Measurements from ENCODE around the gene VWF.
"Not testable (repeated sequence)": the region's sequence is repeated elsewhere in the genome, so short reads cannot be mapped to it uniquely, and the experiment has no call there.

VWF gene

GRCh38 chr12:6046511-6047180 lies 77.8 kb downstream of the VWF start:
- no peak for DNase-seq (ENCODE audit: low read depth)
- no peak overlapping the region for H3K4me3 ChIP-seq (ENCODE audit: low read depth, low read length)

GRCh38 chr12:6045438-6045837 lies 79.0 kb downstream of the VWF start:
- DNase-seq (ENCODE audit: low read depth): no peak
- no peak overlapping the region for H3K4me3 ChIP-seq (ENCODE audit: low read depth, low read length)

GRCh38 chr12:6044082-6044481 lies 80.4 kb downstream of the VWF start:
- DNase-seq (ENCODE audit: low read depth): no peak
- no peak overlapping the region for H3K4me3 ChIP-seq (ENCODE audit: low read depth, low read length)

GRCh38 chr12:6042446-6042845 lies 82.0 kb downstream of the VWF start:
- H3K4me3 ChIP-seq (ENCODE audit: low read depth, low read length): no peak overlapping the region
- no peak for DNase-seq (ENCODE audit: low read depth)

- no peak overlapping the region for H3K4me3 ChIP-seq (ENCODE audit: low read depth, low read length)
- DNase-seq (ENCODE audit: low read depth): no peak
Measured at GRCh38 chr12:6041891-6042290, 82.6 kb downstream of the VWF start.

- DNase-seq (ENCODE audit: low read depth): no peak
Measured at GRCh38 chr12:6040815-6041214, 83.7 kb downstream of the VWF start.

GRCh38 chr12:6039894-6040601 lies 84.4 kb downstream of the VWF start:
- no peak for DNase-seq (ENCODE audit: low read depth)
- H3K4me3 ChIP-seq (ENCODE audit: low read depth, low read length): no peak overlapping the region

More at GRCh38 chr12:6040815-6041214, 83.7 kb downstream of the VWF start:
- H3K4me3 ChIP-seq (ENCODE audit: low read depth, low read length): no peak overlapping the region

GRCh38 chr12:6038160-6038559 lies 86.3 kb downstream of the VWF start:
- DNase-seq (ENCODE audit: low read depth): no peak
- H3K4me3 ChIP-seq (ENCODE audit: low read depth, low read length): no peak overlapping the region

- no peak overlapping the region for H3K4me3 ChIP-seq (ENCODE audit: low read depth, low read length)
- no peak for DNase-seq (ENCODE audit: low read depth)
Measured at GRCh38 chr12:6037459-6037858, 87.0 kb downstream of the VWF start.

- no peak for DNase-seq (ENCODE audit: low read depth)
- H3K4me3 ChIP-seq (ENCODE audit: low read depth, low read length): no peak overlapping the region
Measured at GRCh38 chr12:6036509-6036908, 88.0 kb downstream of the VWF start.

GRCh38 chr12:6034596-6034995 lies 89.9 kb downstream of the VWF start:
- H3K4me3 ChIP-seq (ENCODE audit: low read depth, low read length): no peak overlapping the region
- no peak for DNase-seq (ENCODE audit: low read depth)

- no peak for DNase-seq (ENCODE audit: low read depth)
Measured at GRCh38 chr12:6033546-6033945, 90.9 kb downstream of the VWF start.

GRCh38 chr12:6032726-6033125 lies 91.7 kb downstream of the VWF start:
- no peak for DNase-seq (ENCODE audit: low read depth)

More at GRCh38 chr12:6033546-6033945, 90.9 kb downstream of the VWF start:
- H3K4me3 ChIP-seq (ENCODE audit: low read depth, low read length): no peak overlapping the region

GRCh38 chr12:6031001-6031400 lies 93.5 kb downstream of the VWF start:
- no peak for DNase-seq (ENCODE audit: low read depth)

More at GRCh38 chr12:6032726-6033125, 91.7 kb downstream of the VWF start:
- no peak overlapping the region for H3K4me3 ChIP-seq (ENCODE audit: low read depth, low read length)

GRCh38 chr12:6030081-6030480 lies 94.4 kb downstream of the VWF start:
- no peak overlapping the region for H3K4me3 ChIP-seq (ENCODE audit: low read depth, low read length)
- DNase-seq (ENCODE audit: low read depth): no peak

More at GRCh38 chr12:6031001-6031400, 93.5 kb downstream of the VWF start:
- H3K4me3 ChIP-seq (ENCODE audit: low read depth, low read length): no peak overlapping the region

GRCh38 chr12:6029401-6029800 lies 95.1 kb downstream of the VWF start:
- DNase-seq (ENCODE audit: low read depth): no peak
- no peak overlapping the region for H3K4me3 ChIP-seq (ENCODE audit: low read depth, low read length)

GRCh38 chr12:6026998-6027397 lies 97.5 kb downstream of the VWF start:
- DNase-seq (ENCODE audit: low read depth): no peak
- no peak overlapping the region for H3K4me3 ChIP-seq (ENCODE audit: low read depth, low read length)

GRCh38 chr12:6025703-6026298 lies 98.7 kb downstream of the VWF start:
- H3K4me3 ChIP-seq (ENCODE audit: low read depth, low read length); DNase-seq (ENCODE audit: low read depth): not testable (repeated sequence)

GRCh38 chr12:6024066-6024465 lies 100.4 kb downstream of the VWF start:
- not testable (repeated sequence) for H3K4me3 ChIP-seq (ENCODE audit: low read depth, low read length); DNase-seq (ENCODE audit: low read depth)

- no peak overlapping the region for H3K4me3 ChIP-seq (ENCODE audit: low read depth, low read length)
- DNase-seq (ENCODE audit: low read depth): no peak
Measured at GRCh38 chr12:6020930-6021329, 103.5 kb downstream of the VWF start.

GRCh38 chr12:6020511-6020910 lies 104.0 kb downstream of the VWF start:
- DNase-seq (ENCODE audit: low read depth); H3K4me3 ChIP-seq (ENCODE audit: low read depth, low read length): not testable (repeated sequence)
